NCI-H2196 treated with DMSO at 0.1 percent for 48 hours (cell line): ENCODE measurements around the gene EML1.

ENCODE experiments used
- DNase-seq: peaks from one replicate; lab custom pipeline; 2025; ENCODE audit not compliant: unreplicated experiment; lab: John Stamatoyannopoulos, UW

Gene EML1

DNA sequence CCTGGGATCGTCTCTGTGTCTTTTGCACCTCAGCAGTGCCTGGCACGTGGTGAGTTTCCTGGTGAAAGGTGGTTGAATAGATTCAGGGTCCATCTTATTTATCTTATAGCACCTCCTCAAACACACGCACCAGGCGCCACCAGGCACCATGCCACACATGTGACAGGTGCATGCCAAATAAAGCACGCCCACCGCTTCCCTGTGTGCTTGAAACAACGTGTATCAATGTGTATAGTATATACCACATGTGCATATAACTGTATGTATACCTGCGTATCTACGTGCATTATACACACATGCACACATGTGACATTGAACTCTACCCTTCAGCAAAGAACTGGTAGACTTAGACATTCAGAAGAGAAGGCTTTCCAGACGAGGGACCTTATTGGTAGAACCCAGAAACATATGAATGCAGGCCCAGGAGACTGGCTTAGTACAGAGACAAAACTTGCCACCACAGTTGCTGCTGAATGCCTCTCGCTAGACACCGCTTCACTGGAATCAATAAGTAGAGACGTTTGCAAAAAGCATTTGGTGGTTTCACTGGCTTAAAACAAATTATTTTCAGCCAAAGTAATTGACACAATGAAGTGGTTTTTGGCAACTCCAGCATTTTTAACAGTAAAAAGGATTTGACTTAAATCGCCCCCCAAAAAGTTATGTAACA is 10.0 kb downstream of the EML1 start:
- no peak for DNase-seq

DNA sequence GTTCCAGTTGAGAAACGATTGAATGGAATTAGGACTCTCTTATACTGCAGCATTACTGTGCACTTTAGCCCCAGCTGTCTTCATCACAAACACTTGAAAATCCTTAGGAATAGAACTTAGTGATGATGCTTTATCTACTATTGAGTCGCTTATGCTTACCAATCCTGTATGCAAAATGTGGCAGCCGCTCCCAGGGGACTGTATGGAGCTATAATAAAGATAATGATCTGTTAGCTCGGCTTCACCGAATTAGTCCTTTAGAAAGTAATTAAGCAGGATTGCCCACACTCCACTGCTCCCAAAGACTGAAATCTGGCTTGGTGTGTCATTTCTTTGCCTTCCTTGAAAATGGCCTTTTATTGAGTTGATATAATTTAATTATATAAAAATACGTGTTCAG is 10.6 kb downstream of the EML1 start:
- no peak for DNase-seq

DNA sequence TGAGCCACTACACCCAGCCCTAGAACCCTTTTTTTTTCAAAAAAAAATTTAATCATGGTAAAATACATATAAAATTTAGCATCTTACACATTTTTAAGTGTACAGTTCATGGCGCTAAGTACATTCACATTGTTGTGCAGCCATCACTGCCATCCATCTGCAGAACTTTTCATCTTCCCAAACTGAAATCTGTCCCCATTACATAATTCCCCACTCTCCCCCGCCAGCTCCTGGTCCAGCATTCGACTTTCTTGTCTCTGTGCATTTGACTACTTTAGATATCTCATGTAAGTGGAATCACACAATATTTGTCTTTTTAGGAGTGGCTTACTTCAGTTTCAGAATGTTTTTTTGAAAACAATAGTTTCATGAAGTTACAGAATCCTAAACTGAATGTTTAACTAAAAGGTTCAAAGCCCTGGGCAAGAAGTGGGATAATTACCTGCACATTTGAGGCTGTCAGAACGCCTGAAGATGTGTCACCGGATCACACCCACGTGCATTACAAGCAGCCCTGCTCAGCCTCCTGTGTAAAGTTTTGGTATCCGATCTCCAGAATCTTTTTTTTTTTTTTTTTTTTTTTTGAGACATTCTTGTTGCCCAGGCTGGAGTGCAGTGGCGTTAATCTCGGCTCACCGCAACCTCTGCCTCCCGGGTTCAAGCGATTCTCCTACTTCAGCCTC is 12.7 kb downstream of the EML1 start:
- DNase-seq: no peak

DNA sequence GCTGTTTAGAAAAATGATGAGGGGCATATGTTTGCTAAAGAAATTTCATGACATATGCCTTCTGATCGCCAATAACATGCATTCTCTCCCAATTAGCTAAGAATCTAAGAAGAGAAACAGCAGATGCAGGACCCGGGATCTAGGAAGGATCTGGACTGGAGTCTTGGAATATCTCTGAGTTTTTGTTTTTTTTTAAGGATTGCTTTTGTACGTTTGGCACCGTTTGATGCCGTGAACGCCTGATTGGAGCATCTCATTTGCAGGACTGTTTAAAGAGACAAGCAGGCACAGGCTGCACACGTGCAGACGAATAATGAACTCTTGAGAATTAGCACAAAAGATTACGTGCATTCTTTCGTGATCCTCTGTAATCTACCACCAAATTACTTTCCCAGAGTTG is 13.6 kb downstream of the EML1 start:
- DNase-seq: no peak

DNA sequence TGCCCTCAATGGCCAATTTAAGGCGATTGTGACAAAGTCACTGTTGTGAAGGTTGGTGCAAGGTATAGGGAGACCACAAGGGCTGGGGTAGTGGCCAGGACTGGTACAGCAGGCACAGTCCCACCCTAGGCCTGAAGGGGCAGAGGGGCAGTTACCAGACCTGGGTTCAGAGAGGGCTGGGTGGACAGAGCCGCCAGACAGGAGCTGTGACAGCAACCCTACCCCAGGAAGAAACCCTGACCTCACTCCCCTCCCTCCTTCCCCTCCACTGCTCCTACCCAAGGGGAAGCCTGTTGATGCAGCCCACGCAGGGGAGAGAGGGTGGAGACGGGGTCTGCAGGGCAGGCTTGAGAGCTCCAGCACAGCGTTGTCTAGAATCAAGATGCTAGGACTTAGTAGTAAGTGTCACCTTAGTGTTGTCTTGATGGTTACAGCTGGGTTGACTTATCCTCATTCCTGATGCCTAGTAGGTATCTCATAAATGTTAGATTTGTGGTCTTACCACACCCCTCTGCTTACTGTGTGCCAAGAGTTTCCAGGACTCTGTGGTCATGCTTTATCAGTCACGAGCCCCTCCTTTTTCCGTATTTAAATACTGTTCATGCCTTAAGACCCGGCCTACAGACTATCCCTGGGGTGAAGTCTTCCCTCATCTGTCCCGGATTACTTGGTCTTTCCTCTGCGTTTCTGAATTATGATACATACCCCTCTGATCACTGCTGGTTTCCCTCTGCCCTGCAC is 14.4 kb downstream of the EML1 start:
- no peak for DNase-seq

DNA sequence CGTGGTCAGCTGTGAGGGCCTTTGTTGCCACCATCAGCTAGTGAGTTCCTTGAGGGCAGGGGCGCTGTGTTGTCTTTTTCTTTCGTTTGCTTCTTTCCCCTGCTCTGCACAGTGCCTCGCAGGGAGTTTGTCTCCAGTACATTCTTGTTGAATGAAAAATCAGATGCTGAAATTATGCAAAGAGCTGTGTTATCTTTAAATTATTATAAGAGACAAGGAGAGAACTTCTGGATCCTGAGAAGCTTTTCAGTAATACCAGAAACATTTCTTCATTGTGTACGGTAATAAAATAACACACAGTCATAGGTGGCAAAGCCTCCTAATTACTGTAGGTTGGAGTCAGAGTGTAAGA is 14.9 kb downstream of the EML1 start:
- DNase-seq: no peak

DNA sequence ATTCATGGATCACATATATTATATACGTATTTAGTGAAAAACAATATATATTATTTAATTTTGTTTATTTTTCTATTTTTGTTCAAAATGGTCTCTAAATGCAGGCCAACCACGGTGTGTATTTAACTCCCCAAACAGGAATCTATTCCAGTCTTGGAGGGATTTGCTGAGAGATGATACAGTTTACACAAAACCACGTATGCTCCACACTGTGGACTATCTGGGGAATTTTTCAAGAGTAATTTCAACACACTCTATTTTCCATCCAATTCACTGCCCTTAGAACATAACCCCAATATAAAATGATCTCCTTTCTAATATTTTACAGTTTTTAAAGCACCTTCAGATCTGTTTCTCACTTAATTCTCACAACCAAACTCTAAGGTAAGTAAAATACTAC is 15.3 kb downstream of the EML1 start:
- no peak for DNase-seq

DNA sequence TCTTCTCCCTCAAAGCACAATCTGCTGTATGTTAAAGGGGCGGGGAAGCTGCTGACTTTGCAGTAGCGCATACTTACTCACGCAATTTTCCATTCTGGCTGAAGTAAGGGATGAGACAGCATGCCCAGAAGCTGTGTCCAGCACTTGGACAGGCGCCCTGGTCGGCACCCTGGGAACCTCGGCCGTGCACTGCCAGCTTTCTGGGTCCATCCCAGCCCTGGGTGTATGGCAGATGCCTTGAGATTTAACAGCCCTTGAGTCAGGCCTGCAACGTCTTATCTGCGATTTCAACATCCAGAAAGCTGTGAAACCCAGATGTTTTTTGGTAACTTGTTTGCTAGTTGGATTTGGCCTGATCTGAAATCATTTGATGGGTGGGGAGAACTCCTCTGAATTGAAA is 16.1 kb downstream of the EML1 start:
- no peak for DNase-seq

DNA sequence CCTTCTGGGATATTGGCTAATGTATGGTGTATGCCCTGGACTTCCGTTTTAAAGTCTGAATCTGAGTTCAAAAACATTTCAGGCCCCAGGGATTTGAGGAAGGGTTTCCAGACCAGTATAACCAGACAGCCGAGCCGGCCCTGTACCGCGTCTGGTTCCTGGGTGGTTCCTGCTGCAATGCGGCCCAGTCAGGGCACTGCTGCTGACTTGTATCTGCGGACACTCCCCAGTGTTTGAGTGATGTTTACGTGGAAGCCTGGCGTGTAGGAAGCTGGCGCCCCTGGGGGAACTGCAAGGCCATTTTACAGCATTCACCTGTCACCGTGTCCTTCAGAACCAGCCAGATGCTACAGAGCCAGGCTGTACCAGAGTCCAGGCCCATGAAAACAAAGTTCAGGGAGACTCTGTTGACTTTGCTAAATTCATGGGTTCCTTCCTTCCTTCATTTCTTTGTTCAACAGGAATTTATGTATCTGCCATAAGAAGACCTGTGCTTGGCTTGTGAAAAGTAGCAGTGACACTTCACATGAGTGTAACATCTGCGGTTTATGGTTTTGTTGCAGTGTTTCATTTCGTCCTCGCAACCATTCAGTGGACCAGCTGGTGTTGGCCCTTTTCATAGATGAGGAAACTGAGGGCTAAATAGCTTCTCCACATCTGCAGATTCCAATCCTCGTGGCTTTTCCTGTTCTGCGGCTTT is 16.8 kb downstream of the EML1 start:
- DNase-seq: no peak

DNA sequence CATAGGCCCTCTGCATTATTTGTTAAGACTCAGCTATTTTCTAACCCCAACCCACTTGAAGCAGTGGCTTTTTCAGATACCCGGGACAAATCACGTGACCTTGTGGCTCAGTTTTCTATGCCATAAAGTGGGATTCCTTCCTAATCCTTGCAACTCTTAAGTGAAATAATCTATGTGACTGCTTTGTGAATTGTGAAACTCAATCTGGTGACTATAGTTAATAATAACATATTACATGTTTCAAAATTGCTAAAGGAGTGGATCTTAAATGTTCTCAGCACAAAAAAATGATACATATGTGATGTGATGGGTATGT is 17.3 kb downstream of the EML1 start:
- DNase-seq: no peak

DNA sequence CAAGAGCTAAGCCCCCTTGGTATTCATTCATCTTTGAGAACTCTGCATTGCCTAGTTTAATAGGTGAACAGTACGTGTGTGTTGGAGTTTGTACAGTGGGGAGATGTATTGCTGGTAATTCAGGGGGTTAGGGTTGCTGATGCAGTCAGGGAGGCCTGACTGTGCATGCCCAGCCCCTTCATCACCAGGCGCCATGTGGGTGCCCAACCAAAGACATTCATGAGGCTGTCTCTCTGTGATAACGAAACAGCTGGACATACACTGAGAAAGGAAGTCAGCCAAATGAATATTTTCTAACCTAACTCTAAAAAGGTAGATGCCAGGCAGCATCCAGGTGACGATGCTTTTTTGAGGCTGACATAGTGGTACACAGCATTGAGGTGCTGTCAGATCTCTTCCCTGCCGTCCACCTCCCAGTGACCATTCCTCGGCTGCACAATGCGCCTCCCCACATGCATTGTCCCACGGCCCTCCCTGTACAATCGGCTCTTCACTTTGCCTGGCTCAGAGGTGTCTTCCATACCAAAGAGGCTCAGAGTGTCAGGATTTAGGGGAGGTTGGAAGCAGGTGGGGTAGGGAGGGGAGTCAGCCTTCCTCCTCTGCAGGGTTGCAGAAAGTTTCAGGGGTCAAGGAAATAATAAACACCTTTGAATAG is 19.0 kb downstream of the EML1 start:
- no peak for DNase-seq

DNA sequence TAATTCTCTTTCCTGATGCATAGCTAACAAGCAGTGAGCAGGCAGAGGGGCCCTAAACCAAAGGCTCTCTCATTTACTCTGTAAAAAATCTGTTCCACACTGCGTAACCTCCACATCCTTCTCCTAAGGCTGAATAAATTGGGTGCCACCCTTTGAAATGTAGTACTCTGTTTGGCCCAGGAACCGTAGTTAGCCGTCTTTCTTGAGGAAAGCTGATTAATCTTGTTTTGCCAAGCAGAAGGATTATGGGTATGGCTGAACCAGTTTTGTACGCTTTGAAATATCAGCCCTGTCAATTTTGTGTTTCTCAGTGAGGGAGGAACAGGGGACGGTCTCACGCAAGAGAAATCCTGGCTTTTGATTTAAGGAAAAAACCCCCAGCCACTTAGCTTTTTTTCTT is 19.7 kb downstream of the EML1 start:
- no peak for DNase-seq

DNA sequence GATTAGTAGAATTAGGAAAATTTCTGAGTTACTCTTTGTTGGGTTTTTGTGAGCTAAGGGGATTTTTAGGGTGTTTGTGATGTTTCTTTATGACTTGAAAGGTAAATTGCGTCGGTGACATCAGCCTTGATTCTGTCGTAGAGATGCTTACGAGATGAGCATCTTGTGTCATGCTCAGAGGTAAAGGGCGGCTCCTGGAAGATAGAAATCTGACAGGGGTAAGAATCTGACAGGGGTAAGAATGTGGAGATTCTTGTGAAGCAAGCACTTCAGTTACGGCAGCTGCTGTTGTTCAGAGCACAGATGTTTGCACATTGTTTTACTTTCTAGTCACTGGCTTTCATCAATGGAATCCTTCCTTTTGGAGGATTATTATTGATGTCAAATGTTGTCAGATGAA is 22.5 kb downstream of the EML1 start:
- no peak for DNase-seq

DNA sequence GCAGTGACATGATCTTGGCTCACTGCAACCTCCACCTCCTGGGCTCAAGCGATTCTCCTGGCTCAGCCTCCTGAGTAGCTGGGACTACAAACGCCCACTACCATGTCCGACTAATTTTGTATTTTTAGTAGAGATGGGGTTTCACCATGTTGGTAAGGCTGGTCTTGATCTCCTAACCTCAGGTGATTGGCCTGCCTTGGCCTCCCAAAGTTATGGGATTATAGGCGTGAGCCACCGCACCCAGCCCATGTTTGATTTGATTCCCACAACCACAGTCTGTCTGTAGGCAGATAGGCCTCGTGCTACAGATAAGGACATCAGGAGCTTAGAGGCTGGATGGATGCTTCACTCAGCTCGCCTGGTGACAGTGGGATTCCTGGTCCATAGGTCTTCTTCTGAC is 23.0 kb downstream of the EML1 start:
- DNase-seq: no peak

DNA sequence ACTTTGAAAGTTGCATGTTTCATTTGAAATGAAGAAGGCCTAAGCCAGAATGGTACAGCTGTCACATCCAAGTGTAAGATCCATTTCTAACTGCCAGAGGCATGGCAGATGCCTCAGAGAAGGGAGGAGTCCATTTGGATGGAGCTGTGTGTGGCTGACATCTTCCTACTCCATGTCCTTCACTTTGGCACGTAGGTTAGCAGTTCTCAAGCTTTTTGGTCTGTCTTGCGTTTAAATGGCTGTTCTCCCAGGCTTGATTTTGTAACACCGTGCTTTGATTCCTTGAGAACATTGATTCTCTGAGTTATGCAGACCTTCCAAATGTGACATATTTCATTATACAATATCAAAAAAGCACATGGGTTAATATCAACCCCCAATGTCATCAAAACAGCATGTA is 23.4 kb downstream of the EML1 start:
- DNase-seq: no peak

DNA sequence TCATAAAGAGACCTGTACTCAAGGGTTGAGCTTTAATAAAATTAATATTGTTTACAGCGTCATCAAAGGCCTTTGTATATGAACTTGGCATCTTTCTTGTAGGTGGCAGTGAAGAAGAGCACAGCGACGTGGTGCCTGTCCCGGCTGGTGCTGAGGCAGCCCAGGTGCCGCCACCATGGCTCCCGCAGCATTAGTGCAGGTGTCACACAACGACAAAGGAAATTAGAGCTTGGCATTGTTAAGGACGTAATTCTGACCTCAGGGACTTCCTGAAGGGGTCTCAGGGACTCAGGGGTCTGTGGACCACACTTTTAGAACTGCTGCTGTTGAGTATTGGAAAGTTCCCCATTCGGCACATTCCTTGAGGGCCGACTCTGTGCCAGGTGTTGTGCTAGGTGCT is 24.1 kb downstream of the EML1 start:
- no peak for DNase-seq

DNA sequence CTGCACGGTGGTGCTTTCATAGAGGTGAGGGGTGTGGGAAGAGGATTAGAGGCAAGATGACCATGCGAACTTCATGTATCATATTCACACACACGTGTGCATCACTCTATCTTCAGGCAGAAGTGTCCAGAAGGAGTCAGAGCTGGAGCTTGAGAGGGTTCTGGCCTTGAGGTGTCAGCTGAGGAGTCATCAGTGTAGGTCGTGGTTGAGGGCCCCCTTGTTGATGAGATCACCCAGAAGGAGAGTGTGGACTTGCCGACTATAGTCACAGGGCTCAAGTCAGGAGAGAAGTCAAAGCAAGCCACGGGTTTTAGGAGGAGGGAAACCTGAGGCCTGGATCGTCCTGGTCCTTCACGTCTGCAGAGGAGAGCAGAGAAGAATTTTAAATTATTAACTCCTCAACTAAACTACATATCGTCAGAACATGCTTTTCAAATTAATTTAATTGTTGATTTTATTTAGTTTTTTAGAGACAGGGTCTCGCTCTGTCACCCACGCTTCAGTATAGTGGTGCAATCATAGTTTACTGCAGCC is 25.4 kb downstream of the EML1 start:
- no peak for DNase-seq

DNA sequence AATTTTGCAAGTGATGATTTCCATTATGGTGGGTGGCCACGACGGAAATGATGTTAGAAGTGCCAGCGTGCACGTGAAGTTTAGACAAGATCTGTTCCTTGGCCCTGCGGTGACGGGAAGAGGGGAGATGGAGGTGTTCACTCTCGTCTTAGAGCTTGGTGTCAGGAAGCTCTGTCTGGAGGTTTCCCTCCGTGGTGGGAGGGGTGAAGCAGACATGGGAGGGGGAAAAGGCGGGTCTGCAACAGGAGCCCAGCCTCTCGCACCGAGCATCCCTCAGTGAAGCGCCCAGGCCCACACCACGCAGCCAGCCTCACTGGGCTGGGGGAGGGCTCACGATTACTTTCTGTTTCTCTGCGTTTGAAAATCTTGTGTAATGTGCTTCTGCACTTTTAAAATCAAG is 26.3 kb downstream of the EML1 start:
- no peak for DNase-seq

DNA sequence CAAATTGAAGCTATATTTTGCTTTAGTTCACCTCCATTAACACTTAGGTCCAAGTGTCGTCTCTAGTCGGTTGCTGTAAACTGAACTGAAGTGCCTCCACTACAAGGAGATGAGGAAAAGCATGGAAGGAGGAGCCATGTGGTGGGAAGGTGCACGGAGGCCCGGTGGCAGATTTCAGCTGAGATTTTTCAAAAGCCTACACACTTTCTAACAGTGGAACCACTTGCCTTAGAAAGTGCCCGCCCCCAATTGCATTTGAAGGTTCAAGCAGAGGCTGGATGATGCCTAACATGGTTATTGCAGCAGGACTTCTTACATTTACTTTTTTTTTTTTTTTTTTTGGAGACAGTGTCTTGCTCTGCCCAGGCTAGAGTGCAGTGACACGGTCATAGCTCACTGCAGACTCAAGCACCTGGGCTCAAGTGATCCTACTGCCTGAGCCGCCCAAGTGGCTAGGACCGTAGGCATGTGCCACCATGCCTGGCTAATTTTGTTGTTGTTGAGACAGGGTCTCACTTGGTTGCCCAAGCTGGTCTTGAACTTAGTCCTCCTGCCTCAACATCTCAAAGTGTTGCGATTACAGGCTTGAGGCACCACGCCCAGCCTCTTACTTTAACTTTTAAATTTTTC is 27.6 kb downstream of the EML1 start:
- no peak for DNase-seq

DNA sequence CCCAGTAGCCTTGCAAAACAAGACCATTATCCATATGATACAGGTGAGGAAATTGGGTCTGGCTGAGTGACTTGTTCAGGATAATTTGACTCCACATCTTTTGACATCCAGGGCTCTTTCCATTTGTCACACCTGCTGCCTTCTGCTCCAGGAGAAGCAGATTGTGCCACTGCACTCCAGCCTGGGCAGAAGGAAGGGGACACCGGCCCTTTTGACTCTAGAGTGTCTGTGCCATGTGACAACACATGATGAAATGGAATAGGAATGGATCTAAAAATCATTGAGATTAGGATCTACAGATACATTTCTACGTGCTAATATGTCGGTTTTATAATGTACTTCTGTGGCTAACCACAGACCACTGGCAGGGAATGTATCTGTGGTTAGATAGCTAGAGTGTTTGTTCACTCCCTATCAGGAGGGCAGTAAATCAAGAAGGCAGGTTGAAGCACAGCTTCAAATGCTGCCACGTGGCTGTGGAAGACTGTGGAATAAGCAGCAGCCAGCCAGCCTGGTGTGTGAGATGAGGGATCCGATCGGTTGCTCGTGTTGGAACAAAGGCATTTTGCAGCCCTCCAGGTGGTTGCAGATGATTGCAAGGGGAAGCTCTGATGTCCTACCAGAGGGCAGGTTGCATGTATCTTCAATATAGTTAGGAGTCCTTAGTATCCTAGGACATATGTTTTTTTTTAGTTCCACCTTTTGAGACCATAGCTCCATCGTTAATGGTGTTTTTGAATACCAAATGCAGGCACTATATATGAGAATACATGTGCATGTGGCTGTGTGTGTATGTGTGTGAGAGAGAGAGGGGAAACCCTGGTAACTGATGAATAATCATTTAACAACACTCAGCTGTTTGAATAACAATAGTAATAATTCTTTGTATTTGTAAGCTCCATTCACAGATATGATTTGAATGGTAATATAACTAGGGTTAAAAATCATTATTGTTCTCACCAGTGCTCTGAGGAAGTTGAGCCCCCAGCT is 28.6 kb downstream of the EML1 start:
- peak; percentile 8 for DNase-seq
